Ishikawa (cell line): ENCODE data around the gene SACS.

Experiments
- CEBPB ChIP-seq: IDR thresholded peaks from 2 replicates; pipeline ENCODE4 v1.6.1; 2012
- CREB1 ChIP-seq: IDR thresholded peaks from 2 replicates; pipeline ENCODE4 v1.6.1; 2012; ENCODE audit warnings: low read depth
- RAD21 ChIP-seq: IDR thresholded peaks from 2 replicates; pipeline ENCODE4 v1.6.1; 2012; ENCODE audit warnings: low read depth
- TAF1 ChIP-seq: IDR thresholded peaks from 2 replicates; pipeline ENCODE4 v1.6.1; 2012; ENCODE audit warnings: low read depth, mild to moderate bottlenecking
- TEAD4 ChIP-seq: IDR thresholded peaks from 2 replicates; pipeline ENCODE4 v1.6.1; 2012
- USF1 ChIP-seq: IDR thresholded peaks from 2 replicates; pipeline ENCODE4 v1.6.1; 2012
- ZBTB7A ChIP-seq: IDR thresholded peaks from 2 replicates; pipeline ENCODE4 v1.6.1; 2012; ENCODE audit warnings: low read depth

GRCh38 chr13:23455401-23456185 is 22.1 kb upstream of the SACS start:
- TF ChIP-seq ZBTB7A: no peak
- TF ChIP-seq USF1: no peak
- TF ChIP-seq CEBPB: no peak
- TF ChIP-seq RAD21: no peak
- TF ChIP-seq CREB1: no peak
- TF ChIP-seq TAF1: no peak
- TF ChIP-seq TEAD4: no peak
